GM19351 (cell line): ENCODE results near the gene TNFRSF6B.

ENCODE experiments used
- ATAC-seq: cut with Tn5 transposase; IDR thresholded peaks from one replicate; pipeline ENCODE4 v1.9.1; 2021; ENCODE audit warnings: mild to moderate bottlenecking, moderate library complexity; ENCODE audit not compliant: unreplicated experiment

TNFRSF6B gene

DNA sequence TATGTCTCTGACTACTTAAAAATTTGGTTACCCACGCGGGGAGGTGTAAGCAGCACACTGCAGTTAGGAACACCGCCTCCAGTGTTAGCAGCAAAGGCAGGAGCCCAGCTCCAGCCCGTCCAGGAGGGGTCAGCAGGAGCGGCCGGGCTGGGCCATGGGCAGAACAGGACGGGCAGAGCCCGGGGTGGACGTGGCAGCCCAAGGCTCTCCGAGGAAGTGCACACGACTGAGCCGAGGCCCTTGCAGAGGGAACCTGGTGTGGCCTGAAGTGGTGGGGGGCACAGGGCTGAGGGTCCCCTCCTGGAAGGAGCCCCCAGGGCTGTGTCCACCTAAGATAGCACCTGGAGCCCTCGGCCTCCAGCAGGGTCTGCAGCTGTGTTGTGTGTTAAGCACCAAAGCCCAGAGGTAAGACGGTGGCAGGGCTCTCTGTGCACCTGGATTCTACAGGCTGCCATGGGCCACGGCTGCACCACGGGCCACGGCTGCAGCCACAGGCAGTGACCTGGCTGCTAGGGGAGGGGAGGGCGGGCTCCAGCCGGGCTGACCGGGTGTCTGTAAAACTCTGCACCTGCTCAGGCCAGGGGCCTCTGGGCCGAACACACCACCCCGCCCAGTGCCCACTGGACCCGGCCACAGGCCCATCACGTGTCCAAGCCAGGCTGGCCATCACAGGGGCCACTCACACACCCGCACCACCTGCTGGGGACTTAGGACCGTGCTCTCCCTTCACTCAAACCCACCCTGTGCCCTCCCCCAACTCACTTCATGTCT lies 49.7 kb downstream of the TNFRSF6B start:
- ATAC-seq, result no peak

DNA sequence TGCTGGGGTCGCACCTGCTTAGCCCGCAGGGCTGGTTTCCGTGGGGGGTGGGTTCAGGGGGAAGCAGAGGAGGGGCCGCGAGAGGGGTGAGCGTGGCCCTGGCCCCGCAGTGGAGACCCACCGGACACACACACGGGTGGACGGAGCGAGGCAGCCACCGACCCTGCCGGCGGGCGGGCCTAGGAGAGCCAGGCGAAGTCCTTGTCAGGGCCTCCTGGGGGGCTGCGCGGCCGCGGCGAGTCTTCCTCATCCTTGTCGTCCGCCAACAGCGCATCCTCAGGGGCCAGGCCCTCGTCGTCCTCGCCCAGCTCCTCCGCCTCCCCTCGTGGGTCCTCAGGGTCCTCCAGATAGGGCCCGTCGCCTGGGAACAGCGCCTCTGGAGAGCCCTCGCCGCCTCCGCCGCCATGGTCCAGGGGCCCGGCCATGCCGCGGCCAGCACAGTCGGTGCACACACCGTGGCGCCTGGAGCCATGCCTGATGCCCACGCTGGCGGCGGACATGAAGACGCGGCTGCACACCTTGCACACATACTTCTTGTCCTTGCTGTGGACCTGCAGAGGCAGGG lies 50.4 kb downstream of the TNFRSF6B start:
- ATAC-seq, result no peak

DNA sequence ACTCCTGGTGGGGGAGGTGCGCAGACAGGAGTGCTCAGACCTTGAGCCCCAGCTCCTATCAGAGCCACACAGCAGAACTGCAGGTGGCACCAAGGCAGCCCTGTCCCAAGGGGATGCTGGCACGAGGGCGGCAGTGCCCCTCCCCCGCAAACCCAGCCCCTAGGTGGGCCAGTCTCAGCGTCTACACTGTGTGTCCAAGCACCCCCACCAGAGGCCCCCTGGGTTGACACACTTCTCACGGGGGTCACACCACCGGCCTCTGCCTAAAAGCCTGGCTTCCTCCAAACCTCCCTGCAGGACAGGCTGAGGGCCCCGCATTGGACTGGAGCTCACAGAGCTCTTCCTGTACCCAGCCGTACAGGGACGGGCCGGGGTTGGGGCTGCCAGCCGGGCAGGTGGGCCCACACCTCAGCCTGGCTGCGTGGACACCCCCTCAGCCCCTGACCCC lies 51.2 kb downstream of the TNFRSF6B start:
- no peak for ATAC-seq
